Activated naive CD4-positive, alpha-beta T cell treated with anti-CD3 and anti-CD28 coated beads, Interleukin-2, amount 50 U/mL, for 24 hours (primary cell): Measurements from ENCODE around the gene ERG28.
"Not testable (repeated sequence)": the region's sequence is repeated elsewhere in the genome, so short reads cannot be mapped to it uniquely, and the experiment has no call there.

Experiments
- H3K27ac Mint-ChIP-seq: one replicate; pipeline ENCODE4 v1.8.0; 2021; ENCODE audit warnings: mild to moderate bottlenecking, mixed read lengths
- H3K27me3 Mint-ChIP-seq: one replicate; pipeline ENCODE4 v1.8.0; 2021; ENCODE audit warnings: mixed read lengths
- H3K36me3 Mint-ChIP-seq: one replicate; pipeline ENCODE4 v1.8.0; 2021; ENCODE audit warnings: mixed read lengths
- H3K4me1 Mint-ChIP-seq: one replicate; pipeline ENCODE4 v1.8.0; 2021; ENCODE audit warnings: mixed read lengths
- H3K4me3 Mint-ChIP-seq: one replicate; pipeline ENCODE4 v1.8.0; 2021; ENCODE audit warnings: mild to moderate bottlenecking, mixed read lengths
- H3K9me3 Mint-ChIP-seq: one replicate; pipeline ENCODE4 v1.8.0; 2021; ENCODE audit warnings: mixed read lengths

Gene ERG28, protein sequence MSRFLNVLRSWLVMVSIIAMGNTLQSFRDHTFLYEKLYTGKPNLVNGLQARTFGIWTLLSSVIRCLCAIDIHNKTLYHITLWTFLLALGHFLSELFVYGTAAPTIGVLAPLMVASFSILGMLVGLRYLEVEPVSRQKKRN

DNA sequence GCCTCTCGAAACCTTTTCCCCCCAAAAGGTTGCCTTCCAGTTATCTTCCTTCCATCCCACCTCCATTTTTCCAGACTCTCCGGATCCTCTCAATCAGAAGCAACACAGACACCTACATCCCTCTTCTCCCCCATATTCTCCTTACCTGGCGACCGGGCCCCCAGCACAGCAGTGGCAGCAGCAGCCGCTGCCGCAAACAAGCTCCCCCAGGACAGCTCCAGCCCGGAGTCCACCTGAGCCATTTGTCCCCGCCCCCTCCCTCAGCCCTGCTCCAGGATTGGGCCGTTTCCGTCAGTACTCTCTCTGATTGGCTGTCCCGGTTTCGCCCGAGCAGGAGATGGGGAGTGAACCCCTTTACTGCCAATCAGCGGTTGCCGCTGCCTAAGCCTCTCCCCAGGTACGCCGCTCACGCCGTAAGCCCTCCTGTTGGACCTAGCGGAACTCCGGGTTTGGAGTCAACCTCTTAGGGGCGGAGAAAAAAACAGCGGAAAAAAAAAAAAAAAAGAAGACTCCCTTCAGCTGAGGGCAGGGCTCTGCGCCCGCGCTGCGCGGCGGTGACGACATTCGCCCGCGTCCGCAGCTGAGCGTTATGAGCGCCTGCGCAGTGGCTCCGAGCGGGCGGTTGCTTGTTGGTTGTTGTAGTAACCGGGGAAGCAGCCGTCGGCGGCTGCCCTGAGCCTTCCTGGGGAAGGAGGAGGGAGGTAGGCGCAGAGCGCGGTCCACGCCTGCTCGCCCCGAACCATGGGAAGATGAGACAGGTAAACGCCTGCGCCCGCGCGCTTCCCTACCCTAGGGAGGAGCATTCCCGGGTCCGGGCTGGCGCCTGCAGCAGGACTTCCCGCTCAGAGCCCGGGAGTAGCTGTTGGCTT, at the start of gene ERG28, which contains the start of gene TTLL5:
Gene ERG28, minus strand, starts transcription at position 247 of the 869 bp plus-strand sequence. CDS start 3,374 bp downstream, outside the sequence.
Gene TTLL5, plus strand, starts transcription at position 617 of the 869 bp plus-strand sequence. CDS start 1,904 bp downstream, outside the sequence.
- Mint-ChIP-seq H3K36me3 (peaks cover 5% of the 10 kb centered on the region), H3K27me3 (no peaks in the 10 kb centered on the region), H3K4me1 (peaks cover 30% of the 10 kb centered on the region), H3K4me3 (peak within 1 kb of the TSS; percentile 100), H3K9me3 (no peaks in the 10 kb centered on the region), H3K27ac (peak within 1 kb of the TSS; percentile 100)

DNA sequence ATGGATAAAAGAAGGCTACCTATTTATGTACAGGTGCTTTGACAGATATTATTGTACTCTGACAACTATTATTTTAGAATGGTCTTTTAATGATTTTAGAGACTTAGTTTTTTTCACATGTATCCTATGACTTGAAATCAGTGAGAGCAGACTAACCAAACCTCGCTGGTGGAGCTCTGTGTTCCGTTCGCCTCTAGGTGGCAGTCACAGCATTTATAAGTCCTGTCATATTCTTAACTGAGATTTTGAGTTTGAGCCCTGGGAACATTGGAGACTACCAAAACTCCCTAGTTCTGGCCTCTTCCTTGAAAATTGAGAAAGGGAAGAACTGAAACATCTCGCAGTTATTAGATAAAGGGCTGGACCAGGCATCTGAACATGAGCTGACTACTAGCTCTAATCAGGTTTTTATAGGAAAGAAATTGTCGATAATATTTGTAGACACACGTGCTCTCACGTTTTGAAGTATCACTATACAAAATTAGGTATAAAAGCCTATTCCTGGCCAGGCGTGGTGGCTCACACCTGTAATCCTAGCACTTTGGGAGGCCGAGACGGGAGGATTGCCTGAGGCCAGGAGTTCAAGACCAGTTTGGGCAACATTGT, 48.6 kb upstream of the ERG28 start:
- Mint-ChIP-seq H3K9me3 (no peaks in the 10 kb centered on the region), H3K27me3 (no peaks in the 10 kb centered on the region), H3K27ac (no peak overlapping the region), H3K4me3 (no peak overlapping the region), H3K4me1 (no peaks in the 10 kb centered on the region), H3K36me3 (peaks cover 4% of the 10 kb centered on the region)

DNA sequence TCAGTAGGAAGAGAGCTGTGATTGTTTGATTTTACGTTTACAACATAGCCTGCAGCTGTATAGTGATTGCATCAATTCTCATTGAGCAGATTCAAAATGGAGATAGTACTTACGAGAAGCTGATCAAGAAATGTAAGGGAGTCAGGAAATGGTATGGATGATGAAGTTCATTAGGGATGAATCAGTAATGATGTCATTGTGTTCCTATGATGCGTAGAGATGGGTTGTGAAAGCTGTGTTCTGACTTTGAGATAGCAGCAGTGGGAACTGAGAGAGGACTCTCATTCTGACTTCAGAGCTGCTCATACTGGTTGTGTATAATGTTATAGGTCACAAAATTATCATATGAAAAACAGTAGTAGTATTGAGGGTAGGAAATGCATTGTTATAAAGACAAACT, 44.3 kb upstream of the ERG28 start:
- peaks cover 13% of the 10 kb centered on the region for H3K36me3 Mint-ChIP-seq
- H3K4me1 Mint-ChIP-seq: no peaks in the 10 kb centered on the region
- H3K4me3 Mint-ChIP-seq: no peak overlapping the region
- H3K9me3 Mint-ChIP-seq: no peaks in the 10 kb centered on the region
- H3K27ac Mint-ChIP-seq: no peak overlapping the region
- no peaks in the 10 kb centered on the region for H3K27me3 Mint-ChIP-seq

DNA sequence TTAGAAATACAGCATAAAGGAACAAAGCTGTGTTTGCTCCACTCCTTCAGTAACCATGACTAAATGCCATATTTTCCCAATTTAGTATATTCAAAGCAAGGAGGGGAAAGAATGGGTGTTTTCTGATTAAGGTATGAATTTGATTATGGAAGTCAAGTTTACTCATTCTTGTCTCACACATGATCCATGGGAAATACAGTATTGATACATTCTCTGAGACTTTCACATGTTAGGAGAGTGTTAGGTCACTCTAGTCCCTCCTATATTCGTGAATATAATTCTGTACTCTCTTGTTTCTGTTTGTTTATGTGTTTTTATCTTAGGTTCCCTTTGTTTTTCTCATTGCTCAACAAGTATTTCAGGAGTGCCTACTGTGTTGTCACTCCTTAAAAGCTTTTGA, 42.8 kb upstream of the ERG28 start:
- no peaks in the 10 kb centered on the region for H3K4me1 Mint-ChIP-seq
- H3K27me3 Mint-ChIP-seq: no peaks in the 10 kb centered on the region
- H3K4me3 Mint-ChIP-seq: no peak overlapping the region
- H3K9me3 Mint-ChIP-seq: no peaks in the 10 kb centered on the region
- no peak overlapping the region for H3K27ac Mint-ChIP-seq
- peaks cover 16% of the 10 kb centered on the region for H3K36me3 Mint-ChIP-seq

DNA sequence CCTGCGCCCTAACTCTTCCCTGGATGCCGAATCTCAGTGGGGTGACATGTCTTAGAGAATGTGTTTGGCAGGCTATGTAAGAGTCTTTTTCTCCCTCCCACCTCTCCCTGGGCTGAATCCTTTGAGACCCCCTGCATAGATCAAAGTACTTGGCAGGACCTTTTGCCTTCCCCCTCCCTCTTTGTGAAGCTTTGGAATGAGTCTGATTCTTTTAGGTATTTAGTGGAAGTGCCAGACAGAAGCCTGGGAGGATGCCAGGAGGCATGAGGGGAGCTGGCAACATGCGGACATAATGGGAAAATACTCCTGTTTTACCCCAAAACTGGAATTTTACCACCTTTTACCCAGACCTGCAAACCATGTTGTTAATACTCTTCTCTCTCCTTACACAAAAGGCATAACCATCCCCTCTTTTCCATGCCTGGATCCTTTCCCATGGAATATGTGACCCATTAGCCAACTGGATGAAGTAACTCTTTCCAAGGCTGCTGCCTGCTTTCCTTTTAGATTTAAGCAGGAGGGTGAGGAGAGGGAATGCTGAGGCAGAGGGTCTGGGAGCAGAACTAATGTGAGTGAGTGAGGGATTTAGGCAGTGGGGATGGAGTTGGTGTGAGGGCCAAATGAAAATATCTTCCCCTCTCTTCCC, 42.1 kb upstream of the ERG28 start:
- Mint-ChIP-seq H3K27me3 (no peaks in the 10 kb centered on the region), H3K4me1 (no peaks in the 10 kb centered on the region), H3K4me3 (no peak overlapping the region), H3K36me3 (peaks cover 16% of the 10 kb centered on the region), H3K9me3 (no peaks in the 10 kb centered on the region), H3K27ac (no peak overlapping the region)

DNA sequence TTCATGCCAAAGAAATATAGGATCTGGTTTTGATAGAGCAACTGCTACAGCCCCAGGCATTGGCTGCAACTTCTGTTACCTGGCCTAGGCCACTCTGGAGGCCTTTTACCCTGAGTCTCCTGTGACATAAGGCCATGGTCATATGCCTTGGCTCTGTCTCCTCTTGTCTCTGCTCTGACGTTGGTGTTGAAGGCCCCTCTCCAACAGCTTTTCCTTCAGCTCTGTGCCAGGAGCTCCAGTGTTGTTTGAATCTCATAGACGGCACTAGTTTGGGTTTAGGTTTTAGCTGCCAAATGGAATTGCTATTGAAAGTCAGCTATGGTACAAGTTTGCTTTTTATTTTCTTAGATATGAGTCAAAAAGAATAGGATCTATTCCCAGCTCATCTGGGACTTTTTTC, 41.4 kb upstream of the ERG28 start:
- Mint-ChIP-seq H3K27ac (no peak overlapping the region), H3K27me3 (no peaks in the 10 kb centered on the region), H3K9me3 (no peaks in the 10 kb centered on the region), H3K36me3 (peaks cover 15% of the 10 kb centered on the region), H3K4me1 (no peaks in the 10 kb centered on the region), H3K4me3 (no peak overlapping the region)

DNA sequence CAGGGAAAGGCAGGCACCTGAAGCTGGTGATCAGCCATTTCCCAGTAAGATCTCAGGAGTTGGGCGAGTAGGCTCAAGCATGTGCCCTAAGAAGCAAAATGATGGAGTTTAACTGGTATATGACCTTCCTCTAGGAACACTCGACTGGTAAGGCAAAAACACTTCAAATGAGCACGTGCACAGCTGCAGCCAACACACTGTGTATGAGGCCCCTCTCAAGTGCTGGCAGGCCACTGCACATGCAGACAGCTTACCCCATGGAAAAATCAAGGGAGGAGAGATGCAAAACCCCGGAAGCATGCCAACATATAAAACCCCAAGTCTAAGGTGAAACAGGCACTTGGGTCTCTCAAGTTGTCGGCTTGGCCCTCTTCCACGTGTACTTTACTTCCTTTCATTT, 39.6 kb upstream of the ERG28 start:
- Mint-ChIP-seq H3K27ac (no peak overlapping the region), H3K9me3 (no peaks in the 10 kb centered on the region), H3K4me1 (no peaks in the 10 kb centered on the region), H3K4me3 (no peak overlapping the region), H3K27me3 (no peaks in the 10 kb centered on the region), H3K36me3 (peaks cover 16% of the 10 kb centered on the region)

DNA sequence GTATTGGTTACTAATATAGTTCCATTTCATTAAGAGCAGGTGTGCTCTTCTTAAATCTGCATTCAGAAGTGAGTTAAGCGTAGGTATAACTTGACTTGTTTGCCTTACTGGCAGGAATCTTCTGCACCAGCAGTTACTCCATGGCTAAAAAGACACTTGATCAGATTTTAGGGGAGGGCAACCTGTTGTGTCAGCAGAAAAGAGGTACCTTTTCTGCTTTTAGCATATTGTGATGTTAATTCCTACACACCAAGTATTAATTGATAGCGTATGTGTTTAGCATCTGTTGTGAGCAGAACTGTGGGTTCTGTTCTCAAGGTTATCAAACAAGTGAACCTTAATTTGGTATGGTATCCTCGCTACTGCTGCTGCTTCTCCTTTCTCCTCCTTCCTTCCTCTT, 38.7 kb upstream of the ERG28 start:
- Mint-ChIP-seq H3K9me3 (no peaks in the 10 kb centered on the region), H3K36me3 (peaks cover 21% of the 10 kb centered on the region), H3K4me3 (no peak overlapping the region), H3K27me3 (no peaks in the 10 kb centered on the region), H3K27ac (no peak overlapping the region), H3K4me1 (no peaks in the 10 kb centered on the region)

DNA sequence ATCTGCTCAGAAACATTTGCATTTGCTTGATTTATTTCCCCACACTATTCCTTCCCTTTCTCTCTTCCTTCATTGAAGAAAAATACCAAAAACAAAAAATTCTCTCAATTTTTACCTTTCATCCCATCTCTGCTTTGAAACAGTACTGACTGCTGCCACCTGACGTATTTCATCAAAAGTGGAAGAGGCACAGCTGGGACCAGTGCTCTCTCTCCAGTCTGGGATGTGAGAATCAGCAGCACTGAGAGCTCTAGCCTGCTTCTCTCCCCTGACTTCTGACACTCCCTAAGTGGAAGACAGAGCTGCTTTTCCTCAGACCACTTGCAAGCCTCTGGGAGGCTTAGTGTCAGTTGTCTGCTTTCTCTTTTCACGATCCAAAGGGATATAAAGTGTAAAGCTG, 37.2 kb upstream of the ERG28 start:
- no peaks in the 10 kb centered on the region for H3K4me1 Mint-ChIP-seq
- no peak overlapping the region for H3K27ac Mint-ChIP-seq
- H3K36me3 Mint-ChIP-seq: peaks cover 28% of the 10 kb centered on the region
- H3K27me3 Mint-ChIP-seq: no peaks in the 10 kb centered on the region
- no peaks in the 10 kb centered on the region for H3K9me3 Mint-ChIP-seq
- no peak overlapping the region for H3K4me3 Mint-ChIP-seq

DNA sequence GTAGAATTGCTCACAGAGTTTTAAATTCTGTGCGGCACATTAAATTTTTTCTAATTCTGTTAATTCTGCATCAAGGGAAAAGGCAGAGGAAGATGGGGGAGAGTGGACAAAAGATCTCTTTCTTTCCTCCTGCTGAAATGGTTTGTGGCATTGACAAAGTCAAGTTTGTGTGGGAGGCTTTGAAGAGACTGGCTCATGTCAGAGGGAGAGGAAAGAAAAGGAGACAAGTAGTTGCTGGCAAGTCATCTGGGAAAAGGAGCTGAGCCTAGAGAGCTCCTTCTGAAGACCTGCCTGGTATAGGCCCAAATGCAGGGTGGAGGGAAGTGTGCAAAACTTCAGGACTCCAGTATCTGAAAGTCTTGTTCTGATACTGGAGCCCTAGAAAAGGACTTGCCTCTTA, 36.7 kb upstream of the ERG28 start:
- no peaks in the 10 kb centered on the region for H3K4me1 Mint-ChIP-seq
- H3K27me3 Mint-ChIP-seq: no peaks in the 10 kb centered on the region
- no peaks in the 10 kb centered on the region for H3K9me3 Mint-ChIP-seq
- peaks cover 34% of the 10 kb centered on the region for H3K36me3 Mint-ChIP-seq
- H3K4me3 Mint-ChIP-seq: no peak overlapping the region
- H3K27ac Mint-ChIP-seq: no peak overlapping the region

DNA sequence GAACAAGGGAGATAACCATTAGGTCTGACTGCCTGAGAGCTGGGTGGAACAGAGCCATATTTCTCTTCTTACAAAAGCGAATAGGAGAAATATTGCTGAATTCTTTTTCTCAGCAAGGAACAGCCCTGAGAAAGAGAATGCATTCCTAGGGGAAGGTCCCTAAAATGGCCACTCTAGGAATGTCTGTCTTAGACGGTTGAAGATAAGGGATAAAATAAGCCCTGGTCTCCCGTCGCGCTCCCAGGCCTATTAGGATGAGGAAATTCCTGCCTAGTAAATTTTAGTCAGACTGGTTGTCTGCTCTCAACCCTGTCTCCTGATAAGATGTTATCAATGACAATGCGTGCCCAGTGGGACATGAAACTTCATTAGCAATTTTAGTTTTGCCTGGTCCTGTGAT, 34.3 kb upstream of the ERG28 start:
- not testable (repeated sequence) for H3K4me3 Mint-ChIP-seq, H3K9me3 Mint-ChIP-seq, H3K27ac Mint-ChIP-seq, H3K27me3 Mint-ChIP-seq, H3K4me1 Mint-ChIP-seq
- peaks cover 38% of the 10 kb centered on the region for H3K36me3 Mint-ChIP-seq

DNA sequence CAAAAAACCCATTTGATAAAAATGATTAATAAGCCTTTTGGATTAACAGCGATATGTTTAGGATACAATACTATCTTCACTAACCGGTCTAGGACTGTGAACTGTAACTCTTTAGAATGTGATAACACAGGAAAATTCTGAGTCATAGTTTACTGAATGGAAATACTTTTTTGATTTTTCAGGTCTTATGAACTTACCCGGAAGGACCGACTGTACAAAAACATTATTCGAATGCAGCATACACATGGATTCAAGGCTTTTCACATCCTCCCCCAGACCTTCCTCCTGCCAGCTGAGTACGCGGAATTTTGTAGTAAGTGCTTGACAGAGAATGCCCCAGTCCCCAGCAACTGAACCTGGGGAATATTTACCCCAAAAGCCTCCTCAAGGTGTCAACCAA, 29.3 kb upstream of the ERG28 start:
- Mint-ChIP-seq H3K4me1 (peaks cover 11% of the 10 kb centered on the region), H3K9me3 (no peaks in the 10 kb centered on the region), H3K27ac (peak overlapping the region; percentile 25), H3K27me3 (no peaks in the 10 kb centered on the region), H3K36me3 (peaks cover 37% of the 10 kb centered on the region), H3K4me3 (no peak overlapping the region)

DNA sequence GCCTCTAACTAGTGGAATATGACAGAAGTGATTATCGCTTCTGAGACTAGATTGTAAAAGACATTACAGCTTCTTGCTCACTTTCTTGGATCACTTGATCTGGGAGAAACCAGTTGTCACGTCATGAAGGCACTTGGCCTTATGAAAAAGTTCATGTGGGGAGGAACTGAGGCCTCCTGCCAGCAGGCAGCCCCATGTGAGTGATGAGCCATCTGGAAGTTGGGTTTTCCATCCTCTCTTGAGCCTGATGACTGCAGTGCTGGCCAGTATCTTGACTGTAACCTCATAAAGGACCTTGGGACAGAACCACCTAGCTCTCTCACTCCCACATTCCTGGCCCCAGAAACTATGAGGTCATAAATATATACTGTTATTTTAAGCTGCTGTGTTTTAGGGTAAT, 28.3 kb upstream of the ERG28 start:
- peaks cover 11% of the 10 kb centered on the region for H3K4me1 Mint-ChIP-seq
- no peak overlapping the region for H3K4me3 Mint-ChIP-seq
- no peaks in the 10 kb centered on the region for H3K27me3 Mint-ChIP-seq
- peaks cover 40% of the 10 kb centered on the region for H3K36me3 Mint-ChIP-seq
- H3K9me3 Mint-ChIP-seq: no peaks in the 10 kb centered on the region
- no peak overlapping the region for H3K27ac Mint-ChIP-seq

DNA sequence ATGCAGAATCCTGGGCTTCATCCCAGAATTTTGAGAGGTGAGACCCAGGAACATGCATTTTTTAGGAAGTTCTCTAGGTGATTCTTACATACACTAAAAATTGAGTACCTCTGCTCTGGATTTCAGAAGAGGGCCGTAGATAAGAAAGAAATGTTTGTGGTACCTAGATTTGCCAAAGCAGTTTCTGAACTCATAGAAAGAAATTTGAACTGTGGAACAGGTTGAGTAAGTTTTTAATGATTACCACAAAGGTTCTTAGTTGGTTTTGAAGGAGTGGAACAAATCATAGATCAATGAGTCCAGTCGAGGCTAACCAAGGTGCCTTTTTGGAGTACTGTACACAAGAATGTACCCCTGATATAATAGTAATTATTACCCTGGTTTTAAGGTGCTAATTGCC, 25.2 kb upstream of the ERG28 start:
- H3K9me3 Mint-ChIP-seq: no peaks in the 10 kb centered on the region
- H3K4me3 Mint-ChIP-seq: no peak overlapping the region
- H3K27me3 Mint-ChIP-seq: no peaks in the 10 kb centered on the region
- H3K27ac Mint-ChIP-seq: no peak overlapping the region
- H3K4me1 Mint-ChIP-seq: peaks cover 11% of the 10 kb centered on the region
- peaks cover 30% of the 10 kb centered on the region for H3K36me3 Mint-ChIP-seq

DNA sequence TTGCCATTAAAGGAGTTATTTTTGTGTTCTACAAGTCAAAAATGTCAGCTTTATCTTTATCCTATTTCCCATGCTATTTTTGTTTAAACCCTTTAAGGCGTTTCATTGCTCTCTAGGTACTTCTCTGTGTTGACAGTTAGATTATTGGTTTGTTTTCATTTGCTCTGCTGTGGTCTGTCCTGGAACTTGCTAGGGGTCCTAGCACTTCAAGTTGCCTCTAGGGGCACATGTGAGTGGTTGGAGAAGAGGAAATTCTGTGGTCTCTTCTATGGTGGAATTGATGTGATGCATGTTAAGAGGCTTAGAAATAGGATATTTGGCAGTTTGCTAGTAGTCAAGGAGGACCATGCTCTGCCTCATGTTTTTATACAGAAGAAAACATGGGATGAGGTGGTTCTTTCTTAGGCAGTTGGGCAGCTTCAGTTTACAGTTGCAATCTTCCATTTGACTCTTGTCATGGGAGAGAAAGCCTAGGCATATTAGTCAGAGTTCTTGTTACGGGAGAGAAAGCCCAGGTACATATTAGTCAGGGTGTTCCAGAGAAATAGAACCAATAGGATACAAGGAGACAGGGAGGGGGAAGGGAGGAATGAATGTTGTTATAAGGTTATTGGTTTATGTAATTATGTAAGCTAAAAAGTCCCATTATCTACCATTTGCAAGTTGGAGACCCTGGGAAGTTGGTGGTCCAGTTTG, 14.7 kb upstream of the ERG28 start:
- H3K4me3 Mint-ChIP-seq: no peak overlapping the region
- H3K4me1 Mint-ChIP-seq: peaks cover 3% of the 10 kb centered on the region
- no peaks in the 10 kb centered on the region for H3K9me3 Mint-ChIP-seq
- H3K27me3 Mint-ChIP-seq: no peaks in the 10 kb centered on the region
- peaks cover 27% of the 10 kb centered on the region for H3K36me3 Mint-ChIP-seq
- H3K27ac Mint-ChIP-seq: no peak overlapping the region
